ENCODE measurements around the gene DNAJA1.
"Not testable (repeated sequence)": the region's sequence is repeated elsewhere in the genome, so short reads cannot be mapped to it uniquely, and the experiment has no call there.

The DNAJA1 gene

GRCh38 chr9:33024966-33025571 is at the start of gene DNAJA1:
Gene DNAJA1 (plus strand): TSS chr9:33025273. CDS start chr9:33026485, 1,212 bp downstream.
- peak; percentile 97 for DNase-seq

- no peak for DNase-seq
Observed at GRCh38 chr9:32978051-32978450, 47.0 kb upstream of the DNAJA1 start.

- DNase-seq: no peak
Observed at GRCh38 chr9:32986971-32987370, 38.1 kb upstream of the DNAJA1 start.

GRCh38 chr9:32989660-32990059 is 35.4 kb upstream of the DNAJA1 start:
- DNase-seq: peak; percentile 21

- no peak for DNase-seq
Observed at GRCh38 chr9:32991897-32992594, 33.0 kb upstream of the DNAJA1 start.

- DNase-seq: peak; percentile 30
Observed at GRCh38 chr9:32992595-32993238, 32.4 kb upstream of the DNAJA1 start.

GRCh38 chr9:33000682-33001055 is 24.4 kb upstream of the DNAJA1 start:
- peak; percentile 38 for DNase-seq

- not testable (repeated sequence) for DNase-seq
Observed at GRCh38 chr9:33005335-33005734, 19.7 kb upstream of the DNAJA1 start.

- DNase-seq: no peak
Observed at GRCh38 chr9:33007755-33008154, 17.3 kb upstream of the DNAJA1 start.

GRCh38 chr9:33011831-33012230 is 13.2 kb upstream of the DNAJA1 start:
- DNase-seq: peak; percentile 64

- peak; percentile 64 for DNase-seq
Observed at GRCh38 chr9:33012328-33013069, 12.6 kb upstream of the DNAJA1 start.

- no peak for DNase-seq
Observed at GRCh38 chr9:33013962-33014664, 11.0 kb upstream of the DNAJA1 start.

GRCh38 chr9:33014665-33015014 is 10.4 kb upstream of the DNAJA1 start:
- DNase-seq: no peak

GRCh38 chr9:33017283-33018041 is 7.6 kb upstream of the DNAJA1 start:
- DNase-seq: peak; percentile 18

GRCh38 chr9:33019797-33020196 is 5.3 kb upstream of the DNAJA1 start:
- no peak for DNase-seq

GRCh38 chr9:33022303-33022702 is 2.8 kb upstream of the DNAJA1 start:
- DNase-seq: no peak

GRCh38 chr9:33022755-33023154 is 2.3 kb upstream of the DNAJA1 start:
- peak; percentile 21 for DNase-seq

GRCh38 chr9:33023661-33024060 is 1.4 kb upstream of the DNAJA1 start:
- no peak for DNase-seq

- no peak for DNase-seq
Observed at GRCh38 chr9:33024126-33024965, 727 bp upstream of the DNAJA1 start.

- peak; percentile 71 for DNase-seq
Observed at GRCh38 chr9:33025572-33026342, 684 bp downstream of the DNAJA1 start.
